ENCODE measurements around the gene TTC33.

DNA sequence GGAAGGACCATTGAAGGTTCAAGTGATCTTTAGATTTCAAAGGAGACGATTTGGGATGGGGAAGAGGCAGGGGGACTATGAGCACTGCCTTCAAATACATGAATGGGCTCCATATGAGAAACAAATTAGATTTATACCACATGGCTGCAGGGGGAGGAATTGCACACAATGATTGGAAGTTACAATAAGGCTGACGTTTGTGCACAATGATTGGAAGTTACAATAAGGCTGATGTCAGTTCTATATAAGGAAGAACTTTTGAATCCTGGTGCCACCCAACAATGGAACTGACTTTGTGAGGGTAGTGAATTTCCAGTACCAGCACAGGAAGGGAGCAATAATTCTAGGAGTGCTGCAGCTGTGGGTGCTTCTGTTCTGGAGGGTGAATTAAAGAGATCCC is 171.7 kb downstream of the TTC33 start:
- TF ChIP-seq POLR2AphosphoS5 (IDR thresholded peaks at IDR 0.05) (no peak), CTCF (IDR thresholded peaks at IDR 0.05; ENCODE audit: poor library complexity, severe bottlenecking) (no peak)

Data from neural cell (in vitro differentiated cells).